AG04450 (cell line): ENCODE data around the gene ULK2. TPM values are rescaled to one million over a fixed set of nuclear protein-coding genes. Genes with fewer than 3 reads are reported as not detected.

ENCODE experiments used
- CTCF ChIA-PET: fragments of 300-600, 350-600 bp; formaldehyde crosslinking; extraction: SDS; loops from one replicate; lab custom pipeline; 2022; ENCODE audit warnings: antibody characterized with exemption, inconsistent platforms; lab: Charles Lee
- POLR2A ChIA-PET: fragments of 350-600 bp; formaldehyde crosslinking; extraction: SDS; loops from one replicate; lab custom pipeline; 2021; ENCODE audit warnings: antibody characterized with exemption, inconsistent platforms; lab: Yijun Ruan, JAX
- DNase-seq: peaks from one replicate; pipeline ENCODE4 v3.0.0-alpha.2; 2011; ENCODE audit warnings: low read depth, low spot score
- H3K27ac ChIP-seq: one replicate; pipeline ENCODE4 v1.5.1; 2012; ENCODE audit warnings: low read depth, low read length, control low read depth
- H3K27me3 ChIP-seq: one replicate; pipeline ENCODE4 v1.6.0; 2012; ENCODE audit warnings: low read length; ENCODE audit not compliant: control insufficient read depth, insufficient read depth
- H3K4me3 ChIP-seq: 2 replicates; pipeline ENCODE4 v1.5.1; 2011; ENCODE audit warnings: mild to moderate bottlenecking, low read depth, low read length, control low read depth
- H3K9me3 ChIP-seq: 2 replicates; pipeline ENCODE4 v1.5.1; 2012; ENCODE audit warnings: low read length; ENCODE audit not compliant: control insufficient read depth, insufficient read depth
- CTCF ChIP-seq: IDR thresholded peaks from 2 replicates; pipeline ENCODE4 v1.5.1; 2011; ENCODE audit warnings: low read depth, low read length, control low read depth, inconsistent platforms
- polyA minus RNA-seq: library from RNA; depleted of rRNA, polyadenylated mRNA; stranded (reverse); fragments of >200 nt; gene quantifications from 2 replicates; pipeline ENCODE4 v1.2.3, GENCODE V29; 2011; rRNA and poly(A)+ RNA removed
- polyA plus RNA-seq: library from polyadenylated mRNA; depleted of rRNA; stranded (reverse); fragments of >200 nt; gene quantifications from 2 replicates; pipeline ENCODE4 v1.2.3, GENCODE V29; 2011; rRNA removed

ULK2 gene
- 33.0 and 33.9 TPM in 2 replicates for polyA plus RNA-seq
- polyA minus RNA-seq, result 34.5 and 44.8 TPM in 2 replicates

- no peaks in the 10 kb centered on the region; the same call in 1 of the 2 replicates for H3K9me3 ChIP-seq
- peak within 1 kb of the TSS; percentile 31 for H3K27ac ChIP-seq
- POLR2A ChIA-PET, result interaction anchor here (0.6 to 1.2 kb wide), 2 partner anchors 21 to 37 kb away, joined by 3 to 4 read pairs; no protein-coding TSS in a partner anchor
- peak within 1 kb of the TSS; percentile 73 for H3K4me3 ChIP-seq
- DNase-seq, result peak; percentile 21
- CTCF ChIA-PET, result no interaction called here
- no peak for TF ChIP-seq CTCF
- no peaks in the 10 kb centered on the region for H3K27me3 ChIP-seq
Observed at GRCh38 chr17:19867329-19868078, at the start of gene ULK2. TSS of gene ULK2 (minus strand) at chr17:19867936. CDS start at chr17:19867417, 519 bp downstream.

GRCh38 chr17:19915245-19915978 is 47.7 kb upstream of the ULK2 start:
- DNase-seq, result no peak
- no peak overlapping the region for H3K4me3 ChIP-seq
- CTCF ChIA-PET, result no interaction called here
- POLR2A ChIA-PET, result no interaction called here
- no peak overlapping the region for H3K27ac ChIP-seq
- no peaks in the 10 kb centered on the region for H3K27me3 ChIP-seq
- H3K9me3 ChIP-seq, result no peaks in the 10 kb centered on the region
- no peak for TF ChIP-seq CTCF

GRCh38 chr17:19911033-19911432 is 43.3 kb upstream of the ULK2 start:
- no peak overlapping the region for H3K27ac ChIP-seq
- TF ChIP-seq CTCF, result no peak
- no peaks in the 10 kb centered on the region for H3K27me3 ChIP-seq
- H3K4me3 ChIP-seq, result no peak overlapping the region
- CTCF ChIA-PET, result interaction anchor here (0.6 to 1.4 kb wide), 2 partner anchors 82 to 99 kb away, joined by 6 read pairs; no protein-coding TSS in a partner anchor
- POLR2A ChIA-PET, result no interaction called here
- no peaks in the 10 kb centered on the region for H3K9me3 ChIP-seq
- no peak for DNase-seq

- no peak for DNase-seq
- ChIA-PET POLR2A (no interaction called here), CTCF (no interaction called here)
- H3K27ac ChIP-seq, result no peak overlapping the region
- H3K4me3 ChIP-seq, result no peak overlapping the region
- H3K9me3 ChIP-seq, result no peaks in the 10 kb centered on the region
- no peak for TF ChIP-seq CTCF
- H3K27me3 ChIP-seq, result no peaks in the 10 kb centered on the region
Observed at GRCh38 chr17:19909139-19909538, 41.4 kb upstream of the ULK2 start.

- ChIA-PET POLR2A (no interaction called here), CTCF (no interaction called here)
- no peaks in the 10 kb centered on the region for H3K27me3 ChIP-seq
- H3K27ac ChIP-seq, result no peak overlapping the region
- DNase-seq, result no peak
- no peak overlapping the region for H3K4me3 ChIP-seq
- no peaks in the 10 kb centered on the region for H3K9me3 ChIP-seq
- no peak for TF ChIP-seq CTCF
Observed at GRCh38 chr17:19905502-19905901, 37.8 kb upstream of the ULK2 start.
